HG03520 (cell line): ENCODE data around the gene CTIF.

ENCODE experiments used
- ATAC-seq: cut with Tn5 transposase; IDR thresholded peaks from one replicate; pipeline ENCODE4 v1.9.1; 2021; ENCODE audit warnings: mild to moderate bottlenecking, moderate library complexity; ENCODE audit not compliant: unreplicated experiment

The CTIF gene

DNA sequence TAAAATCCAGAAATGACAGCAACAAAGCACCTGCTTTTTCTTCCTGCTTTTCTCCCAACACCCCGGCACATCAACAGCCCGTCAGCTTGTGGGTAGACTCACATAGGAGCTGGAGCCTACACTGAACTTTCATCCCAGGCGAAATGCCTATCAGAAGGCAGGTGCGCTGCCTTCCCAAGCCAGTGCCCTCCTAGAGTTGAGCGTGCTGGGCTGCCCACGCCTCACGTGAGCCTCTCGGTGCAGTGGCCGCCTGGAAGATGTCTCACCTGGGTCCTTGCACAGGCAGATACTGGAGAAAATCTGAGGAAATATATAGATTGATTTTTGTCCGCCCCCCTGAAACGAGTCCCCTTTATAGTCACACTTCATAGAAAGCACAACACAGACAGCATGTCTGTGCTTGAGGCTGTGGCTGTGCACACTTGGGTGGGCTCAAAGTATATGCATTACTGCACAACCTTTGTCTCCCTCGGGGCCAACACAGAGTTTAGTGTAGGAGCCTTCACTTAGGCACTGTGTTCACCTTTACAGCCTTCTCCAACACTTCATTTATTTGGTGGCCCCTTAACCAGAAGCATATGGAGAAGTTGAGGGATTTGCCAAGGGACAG lies 299.4 kb downstream of the CTIF start:
- ATAC-seq = no peak

DNA sequence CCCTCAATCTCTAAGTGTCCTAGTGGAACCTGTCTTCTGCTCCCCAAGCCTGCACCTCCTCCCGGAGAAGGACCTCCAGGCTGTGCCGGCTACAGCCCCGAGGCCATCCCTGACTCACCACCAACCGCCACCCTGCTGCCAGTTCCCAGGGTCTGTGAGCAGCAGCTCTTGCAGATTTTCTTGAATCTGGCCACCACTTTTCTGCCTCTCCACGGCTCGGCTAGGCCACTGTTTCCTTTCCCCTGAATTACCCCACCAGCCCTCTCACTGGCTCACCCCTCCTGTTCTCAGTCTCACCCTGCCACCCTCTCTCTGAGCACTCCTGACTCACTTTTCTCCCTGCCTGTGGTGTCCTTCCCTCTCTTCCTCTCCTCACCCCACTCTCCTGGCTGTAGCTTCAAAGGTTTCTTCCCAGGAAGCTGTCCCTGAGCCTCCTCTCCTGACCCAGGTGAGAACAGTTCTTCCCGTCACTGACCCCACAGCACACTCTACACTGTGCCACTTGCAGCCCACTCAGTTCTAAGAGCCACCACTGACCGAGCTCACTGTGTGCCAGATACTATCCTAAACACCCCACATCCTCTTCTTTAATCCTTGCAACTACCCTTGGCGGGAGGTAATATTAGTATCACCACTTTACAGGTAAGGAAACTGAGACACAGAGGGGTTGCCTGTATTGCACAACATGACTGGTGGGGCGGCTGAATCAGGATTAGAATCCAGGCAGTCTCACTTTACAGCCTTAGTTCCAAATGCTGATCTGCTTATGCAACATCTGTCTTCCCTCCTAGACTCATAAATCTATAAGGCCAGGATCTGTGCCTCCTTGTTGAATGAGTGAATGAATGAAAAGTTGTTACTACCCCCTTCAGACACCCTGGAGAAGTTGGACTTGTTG lies 300.3 kb downstream of the CTIF start:
- ATAC-seq = no peak

- ATAC-seq = no peak
Measured at GRCh38 chr18:48839819-48840490, 301.1 kb downstream of the CTIF start.

- no peak for ATAC-seq
Measured at GRCh38 chr18:48840491-48840877, 301.7 kb downstream of the CTIF start.

DNA sequence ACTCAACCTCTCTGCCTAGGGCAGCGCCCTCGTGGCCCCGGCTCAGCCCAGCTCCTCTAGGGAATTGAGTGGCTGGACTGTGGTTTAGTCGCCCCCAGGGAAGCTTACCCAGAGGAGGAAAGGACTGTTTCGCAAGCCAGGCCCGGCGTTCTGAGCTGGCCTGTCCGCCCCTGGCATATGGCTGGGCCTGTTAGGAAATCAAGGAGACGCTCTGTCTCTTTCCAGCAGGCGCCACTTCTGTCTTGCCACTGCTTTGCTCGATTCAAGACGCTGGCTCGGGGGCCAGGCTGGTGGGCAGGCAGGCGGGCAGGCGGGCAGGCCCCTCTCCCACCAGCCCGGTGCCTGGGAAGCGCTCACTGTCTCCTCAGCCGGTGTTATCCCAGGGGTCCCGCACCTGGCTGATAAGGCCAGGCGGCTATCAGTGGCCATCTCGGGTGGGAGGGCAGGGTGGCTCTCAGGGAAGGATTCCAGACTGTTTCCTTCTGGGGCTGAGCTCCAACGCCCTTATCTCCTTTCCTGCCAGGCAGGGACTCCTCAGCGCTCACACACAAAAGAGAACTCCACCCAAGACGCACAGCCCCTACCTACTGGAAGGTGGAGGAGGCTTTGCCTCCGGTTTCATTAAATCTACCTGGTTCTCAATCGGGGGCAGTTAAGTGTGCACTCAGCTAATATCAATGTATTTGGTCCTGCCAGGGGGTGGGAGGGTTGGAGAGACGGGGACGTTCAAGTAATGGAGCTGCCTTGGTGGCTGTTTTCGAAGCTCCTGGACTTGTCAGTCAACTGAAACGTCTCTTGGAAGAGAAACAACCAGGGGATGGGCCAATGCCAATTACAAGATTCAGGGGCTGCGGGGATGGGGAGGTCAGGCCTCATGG lies 302.8 kb downstream of the CTIF start:
- no peak for ATAC-seq

GRCh38 chr18:48842259-48843061 lies 303.6 kb downstream of the CTIF start:
- ATAC-seq = no peak

DNA sequence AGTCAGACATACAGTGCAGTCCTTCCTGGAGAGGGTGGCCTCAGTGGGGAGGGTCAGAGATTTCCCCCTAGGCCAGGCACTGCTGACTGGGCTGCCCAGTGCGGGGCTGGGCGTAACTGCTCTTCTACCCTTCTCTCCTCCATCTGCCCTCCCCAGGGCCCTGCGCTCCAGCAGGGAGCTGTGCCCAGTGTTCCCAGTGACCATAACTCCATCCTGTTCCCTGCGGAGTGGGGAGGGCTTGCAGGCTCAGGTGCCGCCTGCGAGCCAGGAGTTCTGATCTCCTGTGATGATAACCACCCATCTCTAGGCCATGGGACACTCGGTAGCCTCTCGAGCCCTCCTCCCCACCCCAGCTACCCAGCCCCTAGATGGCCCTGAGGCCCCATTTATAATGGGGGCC lies 304.3 kb downstream of the CTIF start:
- ATAC-seq = no peak

GRCh38 chr18:48843596-48843995 lies 304.8 kb downstream of the CTIF start:
- ATAC-seq = no peak

DNA sequence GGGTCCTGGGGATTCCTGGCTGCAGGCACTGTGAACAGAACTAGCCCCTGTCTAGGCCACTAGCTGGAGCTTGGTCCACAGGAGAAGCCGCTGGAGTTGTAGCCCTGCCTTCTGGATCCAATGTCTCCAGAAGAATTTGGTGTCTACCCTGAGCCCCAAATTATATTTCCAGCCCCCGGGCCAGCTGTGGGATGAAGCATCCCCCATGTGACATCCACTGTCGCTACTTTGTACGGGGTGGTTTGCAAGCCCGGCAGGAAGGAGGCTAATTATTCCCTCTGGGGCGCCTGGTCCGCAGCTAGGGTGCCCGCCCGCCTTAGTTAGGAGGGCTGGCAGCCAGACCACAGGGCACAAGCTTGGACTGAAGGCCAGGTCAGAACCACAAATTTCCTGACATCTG lies 305.4 kb downstream of the CTIF start:
- no peak for ATAC-seq

DNA sequence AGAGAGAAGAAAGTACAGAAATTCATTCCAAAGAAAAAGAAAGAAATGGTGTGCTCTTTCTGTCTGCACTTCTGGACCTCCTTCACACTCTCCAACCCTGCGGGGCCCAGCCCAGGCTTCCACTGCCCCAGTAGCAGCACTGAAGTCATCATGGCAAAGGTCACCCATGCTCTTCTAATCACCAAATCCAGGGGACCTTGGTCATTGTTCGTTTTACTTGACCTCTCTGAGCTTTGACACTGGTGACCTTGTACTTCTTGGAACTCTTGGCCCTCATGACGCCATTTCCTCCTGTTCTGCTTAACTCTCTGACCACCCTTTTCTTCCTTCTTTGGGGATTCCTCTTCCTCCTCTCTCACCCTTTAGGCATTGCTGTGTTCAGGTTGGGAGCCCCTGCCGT lies 306.3 kb downstream of the CTIF start:
- ATAC-seq = no peak

GRCh38 chr18:48846423-48846932 lies 307.6 kb downstream of the CTIF start:
- no peak for ATAC-seq

DNA sequence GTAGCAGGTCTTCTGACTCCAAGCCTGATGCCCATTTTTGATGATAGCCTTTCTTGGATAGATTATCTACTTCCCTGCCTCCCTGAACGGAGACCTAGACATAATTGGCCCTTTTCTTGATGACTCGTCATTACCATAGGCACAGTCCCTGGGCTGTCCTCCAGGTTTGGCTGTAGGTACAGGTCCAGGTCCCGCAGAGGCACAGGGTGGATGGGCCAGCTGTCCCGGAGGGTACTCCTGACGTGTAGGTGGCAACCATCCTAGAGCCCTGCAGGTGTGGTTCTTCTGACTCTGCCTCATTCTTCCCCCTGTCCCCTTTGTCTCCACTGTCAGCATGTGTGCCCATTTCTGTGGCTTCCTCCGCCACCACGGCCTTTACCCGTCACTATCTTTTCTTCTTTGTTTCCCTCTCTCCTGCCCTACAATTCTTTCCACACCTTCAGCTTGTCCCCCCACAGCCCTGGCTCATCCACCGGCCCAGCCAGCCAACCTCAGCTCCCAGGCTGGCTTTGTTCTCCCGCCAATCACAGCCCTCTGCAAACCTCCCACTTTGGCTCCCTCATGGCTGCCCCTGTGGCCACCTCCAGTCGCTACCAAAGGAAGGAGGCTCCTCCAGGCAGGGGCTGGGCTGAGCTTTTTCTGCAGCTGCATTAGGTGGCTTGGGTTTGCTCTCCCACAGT lies 309.1 kb downstream of the CTIF start:
- ATAC-seq = no peak

DNA sequence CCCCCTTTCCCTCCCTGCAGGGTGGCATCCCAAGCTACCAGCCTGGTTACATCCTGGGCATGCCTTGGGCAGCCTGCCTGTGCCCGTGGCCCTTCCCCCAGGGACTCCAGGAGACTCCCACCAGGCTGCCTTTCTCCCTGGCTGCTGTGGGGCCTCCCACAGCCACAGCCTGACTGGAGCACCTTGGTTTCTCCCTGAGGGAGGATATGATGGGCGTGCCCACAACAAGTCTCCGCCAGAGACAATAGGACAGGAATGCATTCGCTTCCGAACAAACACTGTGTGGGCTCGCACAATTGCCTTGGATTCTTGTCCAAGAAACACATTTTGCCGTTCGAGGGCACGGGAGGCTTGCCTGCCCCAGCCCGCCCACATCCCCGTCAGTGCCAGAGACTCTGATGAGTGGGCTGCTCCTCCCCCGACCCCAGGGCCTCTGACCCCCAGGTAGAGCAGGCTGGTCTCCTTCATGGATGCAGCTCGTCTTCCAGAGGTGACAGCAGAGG lies 309.9 kb downstream of the CTIF start:
- no peak for ATAC-seq

- no peak for ATAC-seq
Measured at GRCh38 chr18:48850822-48851598, 312.2 kb downstream of the CTIF start.

- ATAC-seq = no peak
Measured at GRCh38 chr18:48851599-48851960, 312.7 kb downstream of the CTIF start.

DNA sequence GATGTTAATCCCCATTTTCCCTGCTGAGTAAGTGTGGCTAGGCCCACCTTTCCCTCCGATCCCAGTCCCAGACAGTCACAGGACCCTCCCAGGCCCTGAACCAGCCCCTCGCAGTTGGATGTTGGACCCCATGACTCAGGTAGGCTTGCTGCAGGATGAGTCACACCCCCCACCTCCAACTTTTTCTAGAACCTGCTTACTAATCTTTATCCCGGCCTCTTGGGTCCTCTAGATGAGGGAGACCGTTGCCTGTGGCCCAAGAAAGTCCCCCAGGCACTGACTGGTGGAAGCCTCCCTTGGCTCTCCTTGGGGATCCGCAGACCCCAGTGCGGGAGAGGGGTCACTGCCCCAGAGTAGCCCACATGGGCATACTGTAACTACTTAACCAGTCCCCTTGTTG lies 313.5 kb downstream of the CTIF start:
- no peak for ATAC-seq

DNA sequence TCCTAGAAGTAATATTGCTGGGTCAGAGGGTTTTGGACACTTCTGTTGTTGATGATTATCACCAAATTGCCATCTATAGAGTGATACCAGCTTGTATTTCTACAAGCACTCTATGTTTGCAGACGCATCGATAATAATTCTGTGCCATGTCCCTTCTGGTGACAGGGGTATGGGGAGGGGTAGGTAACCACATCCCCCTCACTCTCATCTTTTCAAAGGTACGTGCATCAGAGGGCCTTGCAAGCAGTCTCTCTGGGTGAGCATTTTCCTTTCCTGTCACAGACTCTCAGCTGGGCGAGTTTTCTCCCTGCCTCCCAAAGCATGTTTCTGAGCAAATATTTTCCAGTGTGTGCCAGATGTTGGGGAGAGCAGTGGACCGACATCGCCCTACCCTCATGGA lies 314.0 kb downstream of the CTIF start:
- no peak for ATAC-seq

DNA sequence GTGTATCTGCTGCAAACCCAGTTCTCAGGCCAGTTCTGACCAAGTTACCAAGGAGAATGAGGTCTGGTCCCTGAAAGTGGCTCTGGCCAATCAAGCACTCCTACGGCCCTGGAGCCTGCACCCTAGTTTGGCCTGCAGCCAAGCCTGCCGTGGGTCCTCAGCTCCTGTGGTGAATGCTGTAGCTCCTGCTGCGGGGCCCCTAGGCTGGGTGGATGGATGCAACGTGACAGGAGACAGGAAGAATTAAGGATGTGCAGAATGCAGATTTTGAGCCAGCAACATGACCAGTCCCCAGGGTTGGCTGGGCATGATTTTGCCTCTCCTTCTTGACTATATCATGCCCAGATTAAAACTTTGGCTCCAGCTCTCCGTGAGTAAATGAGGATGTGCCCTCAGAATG lies 314.8 kb downstream of the CTIF start:
- ATAC-seq = no peak

GRCh38 chr18:48854780-48855179 lies 315.9 kb downstream of the CTIF start:
- ATAC-seq = no peak
